ENCODE results near the gene SLC6A3.

Gene SLC6A3

GRCh38 chr5:1384521-1384920 lies 60.7 kb downstream of the SLC6A3 start:
- H3K36me3 ChIP-seq (ENCODE audit: insufficient read depth, low read length): no peaks in the 10 kb centered on the region

GRCh38 chr5:1383886-1384401 lies 61.3 kb downstream of the SLC6A3 start:
- H3K4me1 ChIP-seq (ENCODE audit: insufficient read depth, low read length): peaks cover 4% of the 10 kb centered on the region; the same call in 1 of the 2 replicates
- H3K36me3 ChIP-seq (ENCODE audit: insufficient read depth, low read length): no peaks in the 10 kb centered on the region
- H3K9me3 ChIP-seq (ENCODE audit: control insufficient read depth, insufficient read depth, low read length): no peaks in the 10 kb centered on the region
- H3K9ac ChIP-seq (ENCODE audit: low read depth, low read length): no peak overlapping the region

More at GRCh38 chr5:1384521-1384920, 60.7 kb downstream of the SLC6A3 start:
- peaks cover 4% of the 10 kb centered on the region; the same call in 1 of the 2 replicates for H3K4me1 ChIP-seq (ENCODE audit: insufficient read depth, low read length)
- H3K9me3 ChIP-seq (ENCODE audit: control insufficient read depth, insufficient read depth, low read length): no peaks in the 10 kb centered on the region
- H3K9ac ChIP-seq (ENCODE audit: low read depth, low read length): no peak overlapping the region

GRCh38 chr5:1383344-1383743 lies 61.9 kb downstream of the SLC6A3 start:
- no peaks in the 10 kb centered on the region for H3K36me3 ChIP-seq (ENCODE audit: insufficient read depth, low read length)
- H3K9ac ChIP-seq (ENCODE audit: low read depth, low read length): no peak overlapping the region
- H3K9me3 ChIP-seq (ENCODE audit: control insufficient read depth, insufficient read depth, low read length): no peaks in the 10 kb centered on the region
- peaks cover 4% of the 10 kb centered on the region; the same call in 1 of the 2 replicates for H3K4me1 ChIP-seq (ENCODE audit: insufficient read depth, low read length)

GRCh38 chr5:1382248-1382700 lies 63.0 kb downstream of the SLC6A3 start:
- Histone ChIP-seq H3K4me1 (ENCODE audit: insufficient read depth, low read length) (peaks cover 4% of the 10 kb centered on the region; the same call in 1 of the 2 replicates), H3K36me3 (ENCODE audit: insufficient read depth, low read length) (no peaks in the 10 kb centered on the region), H3K9me3 (ENCODE audit: control insufficient read depth, insufficient read depth, low read length) (no peaks in the 10 kb centered on the region), H3K9ac (ENCODE audit: low read depth, low read length) (no peak overlapping the region)

GRCh38 chr5:1381370-1382247 lies 63.6 kb downstream of the SLC6A3 start:
- H3K36me3 ChIP-seq (ENCODE audit: insufficient read depth, low read length): no peaks in the 10 kb centered on the region
- peaks cover 4% of the 10 kb centered on the region; the same call in 1 of the 2 replicates for H3K4me1 ChIP-seq (ENCODE audit: insufficient read depth, low read length)
- no peak overlapping the region for H3K9ac ChIP-seq (ENCODE audit: low read depth, low read length)
- no peaks in the 10 kb centered on the region for H3K9me3 ChIP-seq (ENCODE audit: control insufficient read depth, insufficient read depth, low read length)

- Histone ChIP-seq H3K4me1 (ENCODE audit: insufficient read depth, low read length) (peaks cover 4% of the 10 kb centered on the region; the same call in 1 of the 2 replicates), H3K9ac (ENCODE audit: low read depth, low read length) (no peak overlapping the region), H3K9me3 (ENCODE audit: control insufficient read depth, insufficient read depth, low read length) (no peaks in the 10 kb centered on the region), H3K36me3 (ENCODE audit: insufficient read depth, low read length) (no peaks in the 10 kb centered on the region)
Measured at GRCh38 chr5:1380910-1381309, 64.3 kb downstream of the SLC6A3 start.

GRCh38 chr5:1380011-1380817 lies 65.0 kb downstream of the SLC6A3 start:
- Histone ChIP-seq H3K9ac (ENCODE audit: low read depth, low read length) (no peak overlapping the region; the same call in 1 of the 2 replicates), H3K36me3 (ENCODE audit: insufficient read depth, low read length) (no peaks in the 10 kb centered on the region), H3K9me3 (ENCODE audit: control insufficient read depth, insufficient read depth, low read length) (no peaks in the 10 kb centered on the region)

GRCh38 chr5:1378866-1379659 lies 66.2 kb downstream of the SLC6A3 start:
- no peaks in the 10 kb centered on the region; the same call in 1 of the 2 replicates for H3K4me1 ChIP-seq (ENCODE audit: insufficient read depth, low read length)
- H3K36me3 ChIP-seq (ENCODE audit: insufficient read depth, low read length): no peaks in the 10 kb centered on the region
- H3K9me3 ChIP-seq (ENCODE audit: control insufficient read depth, insufficient read depth, low read length): no peaks in the 10 kb centered on the region
- H3K9ac ChIP-seq (ENCODE audit: low read depth, low read length): no peak overlapping the region

More at GRCh38 chr5:1380011-1380817, 65.0 kb downstream of the SLC6A3 start:
- no peaks in the 10 kb centered on the region; the same call in 1 of the 2 replicates for H3K4me1 ChIP-seq (ENCODE audit: insufficient read depth, low read length)

GRCh38 chr5:1378096-1378495 lies 67.1 kb downstream of the SLC6A3 start:
- Histone ChIP-seq H3K36me3 (ENCODE audit: insufficient read depth, low read length) (no peaks in the 10 kb centered on the region), H3K9me3 (ENCODE audit: control insufficient read depth, insufficient read depth, low read length) (no peaks in the 10 kb centered on the region), H3K4me1 (ENCODE audit: insufficient read depth, low read length) (no peaks in the 10 kb centered on the region; the same call in 1 of the 2 replicates), H3K9ac (ENCODE audit: low read depth, low read length) (no peak overlapping the region)

- no peaks in the 10 kb centered on the region for H3K9me3 ChIP-seq (ENCODE audit: control insufficient read depth, insufficient read depth, low read length)
- H3K4me1 ChIP-seq (ENCODE audit: insufficient read depth, low read length): no peaks in the 10 kb centered on the region; the same call in 1 of the 2 replicates
- no peak overlapping the region for H3K9ac ChIP-seq (ENCODE audit: low read depth, low read length)
- H3K36me3 ChIP-seq (ENCODE audit: insufficient read depth, low read length): no peaks in the 10 kb centered on the region
Measured at GRCh38 chr5:1376981-1377380, 68.3 kb downstream of the SLC6A3 start.

GRCh38 chr5:1375871-1376810 lies 69.1 kb downstream of the SLC6A3 start:
- Histone ChIP-seq H3K9ac (ENCODE audit: low read depth, low read length) (no peak overlapping the region), H3K4me1 (ENCODE audit: insufficient read depth, low read length) (no peaks in the 10 kb centered on the region; the same call in 1 of the 2 replicates), H3K36me3 (ENCODE audit: insufficient read depth, low read length) (no peaks in the 10 kb centered on the region), H3K9me3 (ENCODE audit: control insufficient read depth, insufficient read depth, low read length) (no peaks in the 10 kb centered on the region)

- Histone ChIP-seq H3K9ac (ENCODE audit: low read depth, low read length) (no peak overlapping the region), H3K36me3 (ENCODE audit: insufficient read depth, low read length) (no peaks in the 10 kb centered on the region), H3K9me3 (ENCODE audit: control insufficient read depth, insufficient read depth, low read length) (no peaks in the 10 kb centered on the region), H3K4me1 (ENCODE audit: insufficient read depth, low read length) (no peaks in the 10 kb centered on the region)
Measured at GRCh38 chr5:1374679-1375055, 70.6 kb downstream of the SLC6A3 start.

Measured in ES-I3 (cell line).